Mucosa of stomach (tissue), 1 donor: ENCODE results near the gene ZPBP.

Experiments used
- H3K27me3 ChIP-seq: one replicate; pipeline ENCODE4 v1.7.0; 2013; ENCODE audit warnings: mild to moderate bottlenecking, low read length; ENCODE audit not compliant: control insufficient read depth, insufficient read depth
- H3K36me3 ChIP-seq: one replicate; pipeline ENCODE4 v1.7.0; 2013; ENCODE audit warnings: low read length; ENCODE audit not compliant: control insufficient read depth, insufficient read depth
- H3K4me1 ChIP-seq: one replicate; pipeline ENCODE4 v1.7.0; 2013; ENCODE audit warnings: mild to moderate bottlenecking, low read length; ENCODE audit not compliant: control insufficient read depth, insufficient read depth
- H3K4me3 ChIP-seq: one replicate; pipeline ENCODE4 v1.7.0; 2013; ENCODE audit warnings: low read length
- H3K9ac ChIP-seq: one replicate; pipeline ENCODE4 v1.7.0; 2013; ENCODE audit warnings: mild to moderate bottlenecking, low read length, moderate library complexity
- H3K9me3 ChIP-seq: one replicate; pipeline ENCODE4 v1.7.0; 2013; ENCODE audit warnings: mild to moderate bottlenecking, low read length, moderate library complexity; ENCODE audit not compliant: control insufficient read depth
- donor health status: Pancreatic carcinoma.

The ZPBP gene

GRCh38 chr7:49894543-49894942 lies 198.5 kb downstream of the ZPBP start:
- H3K9me3 ChIP-seq = no peaks in the 10 kb centered on the region
- H3K36me3 ChIP-seq = no peaks in the 10 kb centered on the region
- no peak overlapping the region for H3K4me3 ChIP-seq
- no peaks in the 10 kb centered on the region for H3K4me1 ChIP-seq
- H3K27me3 ChIP-seq = no peaks in the 10 kb centered on the region
- no peak overlapping the region for H3K9ac ChIP-seq

GRCh38 chr7:49893131-49893530 lies 199.9 kb downstream of the ZPBP start:
- no peaks in the 10 kb centered on the region for H3K9me3 ChIP-seq
- no peak overlapping the region for H3K9ac ChIP-seq
- no peak overlapping the region for H3K4me3 ChIP-seq
- no peaks in the 10 kb centered on the region for H3K36me3 ChIP-seq
- H3K27me3 ChIP-seq = no peaks in the 10 kb centered on the region
- H3K4me1 ChIP-seq = no peaks in the 10 kb centered on the region

GRCh38 chr7:49892481-49892880 lies 200.6 kb downstream of the ZPBP start:
- H3K9ac ChIP-seq = no peak overlapping the region
- no peaks in the 10 kb centered on the region for H3K9me3 ChIP-seq
- no peaks in the 10 kb centered on the region for H3K27me3 ChIP-seq

More at GRCh38 chr7:49892481-49892880, 200.6 kb downstream of the ZPBP start:
- Histone ChIP-seq H3K4me3 (no peak overlapping the region), H3K4me1 (no peaks in the 10 kb centered on the region), H3K36me3 (no peaks in the 10 kb centered on the region)
